Right ventricle myocardium inferior (tissue), 1 donor: Measurements from ENCODE around the gene B3GALT4. TPM values are rescaled to one million over a fixed set of nuclear protein-coding genes. Genes with fewer than 3 reads are reported as not detected.
"Not testable (repeated sequence)": the region's sequence is repeated elsewhere in the genome, so short reads cannot be mapped to it uniquely, and the experiment has no call there.

Source experiments
- ATAC-seq: fragments of 200-7000 bp; cut with Tn5 transposase; one replicate; pipeline ENCODE4 v1.9.1; 2020; ENCODE audit warnings: mild to moderate bottlenecking, moderate library complexity
- DNase-seq: peaks from one replicate; pipeline ENCODE4 v3.0.0; 2021; ENCODE audit errors: missing footprints
- intact Hi-C: fragments of 100-400 bp; cut with DNase I; formaldehyde crosslinking; loops from one replicate; pipeline ENCODE4 v1.11.0; 2022
- total RNA-seq: library from RNA; stranded (reverse); fragmentation: NEBNext Ultra II Directional; extraction: Animal tissue kit (Norgen Biotek cat#: 25700); gene quantifications from one replicate; pipeline ENCODE4 v1.2.1, GENCODE V29; 2021
- donor health status: DM: no; HTN: yes; CAD: no; lungs with severe emphysema.

Gene B3GALT4
- total RNA-seq, 1 donor from 2014 or later, result 8.5 TPM

DNA sequence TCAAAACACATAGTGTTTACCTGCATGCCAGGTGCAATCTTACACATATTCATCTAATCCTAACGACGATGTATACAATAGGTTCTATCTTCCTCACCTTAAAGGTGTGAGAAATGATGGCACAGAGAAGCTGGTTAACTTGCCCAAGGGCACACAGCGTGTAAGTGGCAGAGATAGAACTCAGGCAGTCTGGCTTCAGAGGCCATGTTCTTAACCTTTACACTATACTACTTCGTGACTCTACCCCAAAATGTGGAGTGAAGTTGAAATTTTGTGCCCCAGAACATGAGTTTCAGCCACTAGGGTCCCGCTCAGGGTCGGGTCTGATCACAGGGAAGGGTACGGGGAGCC lies 5.8 kb upstream of the B3GALT4 start:
- intact Hi-C loops, result no loop called here
- no peak for DNase-seq
- ATAC-seq, result no peak

DNA sequence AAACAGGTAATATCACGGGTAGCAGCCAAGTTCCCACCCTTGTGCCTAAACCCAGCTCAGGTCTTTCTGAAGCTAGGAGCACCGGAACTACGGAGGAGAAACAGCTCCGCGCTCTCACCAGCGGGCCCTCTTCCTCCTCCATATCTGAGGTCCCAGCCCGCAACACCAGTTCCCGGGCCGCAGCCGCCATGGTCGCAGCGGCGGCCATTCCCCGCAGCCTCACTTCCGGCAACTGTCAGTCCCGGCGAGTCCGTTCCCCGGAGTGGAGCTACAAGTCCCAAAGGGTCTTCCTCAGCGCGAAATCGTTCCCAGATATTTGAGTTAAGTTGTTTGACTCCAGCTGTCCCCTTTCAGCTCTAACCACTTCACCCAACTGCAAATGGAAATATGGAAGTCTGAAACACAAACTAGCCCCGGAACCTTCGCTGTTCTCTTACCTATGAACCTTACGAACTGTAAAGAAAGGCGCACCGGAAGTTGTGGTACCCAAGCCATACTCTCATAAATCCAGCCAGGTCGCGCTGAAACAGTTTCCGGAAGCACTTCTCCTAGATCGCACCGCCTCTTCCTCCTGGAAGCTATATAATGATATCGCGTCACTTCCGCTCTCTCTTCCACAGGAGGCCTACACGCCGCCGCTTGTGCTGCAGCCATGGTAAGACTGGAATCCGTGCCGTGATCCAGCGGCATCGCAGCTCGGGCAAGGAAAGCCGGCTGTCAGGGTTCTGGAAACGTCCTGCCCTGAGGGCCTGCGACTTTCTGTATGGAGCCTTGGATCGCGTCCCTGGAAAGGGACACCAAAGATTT lies 5.3 kb upstream of the B3GALT4 start, which contains the start of the genes RPS18 and VPS52:
Gene RPS18, plus strand, starts transcription at position 608 of the 807 bp plus-strand sequence. Its CDS starts 45 bp downstream, at position 653.
Gene VPS52, minus strand, starts transcription at position 409 of the 807 bp plus-strand sequence. Its CDS starts 201 bp downstream, at position 208.
- DNase-seq, result peak; percentile 95
- intact Hi-C loops, result loop anchor here (2.0 kb wide), 1 partner anchor 45 kb away; the partner anchor contains the start of gene ZBTB22
- peak; percentile 96 for ATAC-seq

DNA sequence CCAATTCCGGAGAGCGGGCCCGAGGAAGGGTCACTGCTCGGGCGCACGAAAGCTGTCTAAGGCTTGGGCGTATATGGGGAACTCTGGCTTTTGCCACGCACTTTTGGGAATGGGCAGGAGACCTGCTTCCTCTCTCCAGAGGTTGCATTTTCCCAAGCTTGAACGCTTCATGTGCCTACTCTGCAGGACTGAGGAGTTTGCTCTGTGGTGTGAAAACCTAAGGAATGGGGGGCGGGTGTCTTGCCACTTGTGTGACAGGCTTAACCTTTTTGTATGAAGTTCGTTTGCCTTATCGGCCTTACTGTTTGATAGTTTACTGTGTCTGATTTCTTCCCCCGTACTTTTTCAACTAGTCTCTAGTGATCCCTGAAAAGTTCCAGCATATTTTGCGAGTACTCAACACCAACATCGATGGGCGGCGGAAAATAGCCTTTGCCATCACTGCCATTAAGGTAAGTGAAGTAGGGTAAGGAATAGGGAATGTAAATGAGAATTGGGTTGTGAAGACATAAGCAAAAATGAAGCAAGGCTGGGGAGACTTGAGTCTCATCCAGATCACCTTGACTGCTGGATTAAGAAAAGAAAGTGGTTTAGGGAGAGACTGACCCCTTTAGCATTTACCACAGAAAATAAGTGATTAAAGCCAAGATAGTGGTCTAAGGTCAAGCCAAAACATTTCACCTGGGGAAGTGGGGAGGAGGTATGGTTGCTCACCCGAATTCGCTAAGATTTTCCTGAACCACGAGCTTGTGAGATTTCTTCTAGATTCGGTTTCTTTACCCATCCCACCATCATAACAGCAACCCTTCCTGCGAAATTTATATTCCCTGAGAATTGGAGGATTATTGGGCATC lies 4.4 kb upstream of the B3GALT4 start:
- intact Hi-C loops, result loop anchor here (2.0 kb wide), 1 partner anchor 44 kb away; the partner anchor contains the start of gene ZBTB22
- no peak for DNase-seq
- ATAC-seq, result peak; percentile 6

DNA sequence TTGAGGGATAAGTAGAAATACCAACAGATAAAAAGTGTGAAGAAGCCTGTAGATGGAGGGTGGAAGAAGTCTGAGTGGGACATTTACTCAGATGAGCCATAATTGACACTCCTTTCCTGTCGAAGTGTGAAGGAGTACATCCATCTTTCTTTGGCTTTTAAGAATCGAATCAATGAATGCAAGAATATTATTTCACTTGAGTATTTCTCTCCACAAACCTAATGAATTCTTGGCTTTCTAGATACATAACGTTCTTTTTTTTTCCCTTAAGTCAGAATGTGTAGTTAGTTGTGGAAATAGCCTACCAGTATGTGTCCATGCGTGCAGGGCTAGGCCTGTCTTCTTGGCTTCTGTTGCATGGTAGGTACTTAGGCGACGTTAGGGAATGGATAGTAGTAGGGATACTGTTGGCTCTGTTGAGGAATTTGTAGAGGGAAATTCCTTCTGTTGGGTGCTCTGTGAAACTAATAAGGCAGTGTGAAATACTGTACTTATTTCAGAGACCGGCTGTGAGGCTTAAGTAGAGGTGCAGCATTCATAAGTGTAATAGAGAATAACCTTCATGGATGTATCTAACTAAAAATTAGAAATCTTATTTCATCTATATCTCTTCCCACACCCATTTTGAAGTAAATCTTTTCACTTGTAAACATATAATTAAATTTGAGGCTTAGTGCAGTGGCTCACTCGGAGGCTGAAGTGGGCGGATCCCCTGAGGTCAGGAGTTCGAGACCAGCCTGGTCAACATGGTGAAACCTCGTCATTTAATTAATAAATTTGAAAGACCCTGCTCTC lies 3.6 kb upstream of the B3GALT4 start:
- ATAC-seq (no peak), DNase-seq (no peak)
- intact Hi-C loops, result loop anchor here (2.0 kb wide), 1 partner anchor 43 kb away; the partner anchor contains the start of gene ZBTB22

DNA sequence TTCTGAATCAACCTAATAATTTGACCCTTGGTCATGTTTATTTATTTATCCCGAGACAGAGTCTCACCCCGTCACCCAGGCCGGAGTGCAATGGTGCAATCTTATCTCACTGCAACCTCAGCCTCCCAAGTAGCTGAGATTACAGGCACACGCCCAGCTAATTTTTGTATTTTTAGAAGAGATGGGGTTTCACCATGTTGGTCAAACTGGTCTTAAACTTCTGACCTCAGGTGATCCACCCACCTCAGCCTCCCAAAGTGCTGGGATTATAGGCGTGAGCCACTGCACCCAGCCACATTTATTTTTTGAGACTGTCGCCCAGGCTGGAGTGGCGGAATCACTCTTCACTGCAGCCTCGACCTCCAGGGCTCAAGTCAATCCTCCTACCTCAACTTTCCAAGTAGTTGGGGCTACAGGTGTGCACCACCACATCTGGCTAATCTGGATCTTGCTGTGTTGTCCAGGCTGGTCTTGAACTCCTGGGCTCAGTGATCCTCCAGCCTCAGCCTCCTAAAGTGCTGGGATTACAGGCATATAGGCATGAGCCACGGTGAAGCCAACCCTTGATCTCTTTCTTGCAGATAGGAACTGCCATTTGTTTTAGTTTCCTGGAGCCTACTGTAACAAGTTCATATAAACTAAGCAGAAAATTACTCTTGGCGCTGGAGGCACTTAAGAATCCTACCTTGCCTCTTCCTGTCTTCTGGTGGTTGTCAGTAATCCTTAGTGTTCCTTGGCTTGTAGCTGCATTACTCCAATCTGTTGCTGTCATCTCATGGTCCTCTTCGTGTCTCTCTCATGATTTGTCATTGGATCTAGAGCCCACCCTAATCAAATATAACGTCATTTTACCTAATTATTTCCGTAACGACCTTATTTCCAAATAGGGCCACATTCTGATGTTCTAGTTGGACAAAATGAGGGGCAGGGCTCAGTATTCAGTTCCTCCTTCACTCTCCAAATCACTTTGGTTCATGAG lies 2.7 kb upstream of the B3GALT4 start:
- intact Hi-C loops, result loop anchor here (2.0 kb wide), 1 partner anchor 43 kb away; the partner anchor contains the start of gene ZBTB22
- no peak for ATAC-seq
- DNase-seq, result no peak

DNA sequence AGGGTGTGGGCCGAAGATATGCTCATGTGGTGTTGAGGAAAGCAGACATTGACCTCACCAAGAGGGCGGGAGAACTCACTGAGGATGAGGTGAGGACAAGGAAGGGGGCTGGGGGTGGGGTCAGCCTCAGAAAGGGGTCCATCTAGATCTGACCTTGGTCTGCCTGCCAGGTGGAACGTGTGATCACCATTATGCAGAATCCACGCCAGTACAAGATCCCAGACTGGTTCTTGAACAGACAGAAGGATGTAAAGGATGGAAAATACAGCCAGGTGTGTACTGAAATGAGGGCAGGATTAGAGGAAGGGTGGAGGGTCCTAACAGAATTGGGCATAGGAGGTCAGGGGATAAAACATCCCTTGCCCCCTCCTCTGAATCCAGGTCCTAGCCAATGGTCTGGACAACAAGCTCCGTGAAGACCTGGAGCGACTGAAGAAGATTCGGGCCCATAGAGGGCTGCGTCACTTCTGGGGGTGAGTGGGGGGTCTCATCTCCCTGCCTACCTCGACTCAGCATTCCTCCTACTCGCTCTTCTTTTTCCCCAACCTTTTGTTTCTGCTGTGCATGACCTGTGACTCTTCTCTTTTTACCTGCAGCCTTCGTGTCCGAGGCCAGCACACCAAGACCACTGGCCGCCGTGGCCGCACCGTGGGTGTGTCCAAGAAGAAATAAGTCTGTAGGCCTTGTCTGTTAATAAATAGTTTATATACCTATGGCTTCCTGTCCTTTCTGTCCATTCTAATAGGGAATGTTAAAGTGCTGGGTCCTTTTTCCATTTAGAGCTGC lies 935 bp upstream of the B3GALT4 start:
- ATAC-seq, DNase-seq, intact Hi-C loops: not testable (repeated sequence)

DNA sequence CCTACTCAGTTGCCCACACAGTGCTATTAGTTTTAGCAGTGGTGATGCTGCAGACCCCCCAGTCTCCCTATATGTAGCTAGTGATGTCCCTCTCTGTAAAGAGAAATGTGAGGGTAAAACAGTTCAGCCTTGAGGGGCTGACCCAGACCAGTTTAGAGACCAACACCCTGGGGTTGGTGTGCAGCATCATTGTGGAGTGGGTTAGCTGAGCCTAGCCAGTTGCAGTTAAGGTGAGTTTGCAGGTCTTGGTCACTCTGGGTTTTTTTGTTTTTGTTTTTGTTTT lies 401 bp upstream of the B3GALT4 start:
- intact Hi-C loops, result no loop called here
- ATAC-seq, result no peak
- DNase-seq, result peak; percentile 18

DNA sequence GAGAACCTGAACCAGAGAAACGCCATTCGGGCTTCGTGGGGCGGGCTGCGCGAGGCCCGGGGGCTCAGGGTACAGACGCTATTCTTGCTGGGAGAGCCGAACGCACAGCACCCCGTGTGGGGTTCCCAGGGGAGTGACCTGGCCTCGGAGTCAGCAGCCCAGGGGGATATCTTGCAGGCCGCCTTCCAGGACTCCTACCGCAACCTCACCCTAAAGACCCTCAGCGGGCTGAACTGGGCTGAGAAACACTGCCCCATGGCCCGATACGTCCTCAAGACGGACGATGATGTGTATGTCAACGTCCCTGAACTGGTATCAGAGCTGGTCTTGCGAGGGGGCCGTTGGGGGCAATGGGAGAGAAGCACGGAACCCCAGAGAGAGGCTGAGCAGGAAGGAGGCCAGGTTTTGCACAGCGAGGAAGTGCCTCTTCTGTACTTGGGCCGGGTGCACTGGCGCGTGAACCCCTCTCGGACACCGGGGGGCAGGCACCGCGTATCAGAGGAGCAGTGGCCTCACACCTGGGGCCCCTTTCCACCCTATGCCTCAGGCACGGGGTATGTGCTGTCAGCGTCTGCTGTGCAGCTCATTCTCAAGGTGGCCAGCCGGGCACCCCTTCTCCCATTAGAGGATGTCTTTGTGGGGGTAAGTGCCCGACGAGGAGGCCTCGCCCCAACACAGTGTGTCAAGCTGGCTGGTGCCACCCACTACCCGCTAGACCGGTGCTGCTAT lies 904 bp downstream of the B3GALT4 start:
- intact Hi-C loops, result no loop called here
- ATAC-seq (no peak), DNase-seq (peak; percentile 56)

DNA sequence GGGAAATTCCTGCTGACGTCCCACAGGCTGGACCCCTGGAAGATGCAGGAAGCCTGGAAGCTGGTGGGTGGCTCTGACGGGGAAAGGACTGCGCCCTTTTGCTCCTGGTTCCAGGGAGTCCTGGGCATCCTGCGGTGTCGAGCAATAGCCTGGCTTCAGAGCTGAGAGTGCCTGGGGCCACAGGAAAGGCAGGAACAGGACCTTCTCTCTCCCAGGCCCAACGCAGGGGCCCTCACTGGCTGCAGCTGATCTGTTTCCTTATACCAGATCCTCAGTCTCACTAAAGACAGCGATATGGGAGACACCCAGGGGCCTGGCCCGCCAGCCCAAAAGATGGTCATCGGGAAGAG lies 1.4 kb downstream of the B3GALT4 start:
- no peak for DNase-seq
- intact Hi-C loops, result no loop called here
- no peak for ATAC-seq

DNA sequence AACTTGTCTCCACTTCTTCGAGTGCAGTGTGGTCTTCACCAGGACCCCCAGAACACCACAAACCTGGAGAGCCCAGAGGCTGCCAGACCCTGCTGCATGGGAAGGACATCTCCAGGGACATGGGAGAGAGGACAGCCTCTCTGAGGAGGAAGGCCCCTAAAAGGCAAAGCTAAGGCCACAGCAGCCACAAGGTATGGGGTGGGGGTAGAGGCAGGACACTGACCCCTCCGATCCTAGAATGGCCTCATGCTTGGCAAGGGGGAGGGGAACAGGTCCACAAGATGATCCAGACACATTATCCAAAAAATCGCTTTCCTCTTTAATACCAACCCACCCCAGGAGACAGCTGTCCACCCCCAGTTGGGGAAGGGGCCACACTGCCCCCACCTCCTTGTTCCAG lies 1.9 kb downstream of the B3GALT4 start:
- intact Hi-C loops, result no loop called here
- ATAC-seq (no peak), DNase-seq (no peak)

DNA sequence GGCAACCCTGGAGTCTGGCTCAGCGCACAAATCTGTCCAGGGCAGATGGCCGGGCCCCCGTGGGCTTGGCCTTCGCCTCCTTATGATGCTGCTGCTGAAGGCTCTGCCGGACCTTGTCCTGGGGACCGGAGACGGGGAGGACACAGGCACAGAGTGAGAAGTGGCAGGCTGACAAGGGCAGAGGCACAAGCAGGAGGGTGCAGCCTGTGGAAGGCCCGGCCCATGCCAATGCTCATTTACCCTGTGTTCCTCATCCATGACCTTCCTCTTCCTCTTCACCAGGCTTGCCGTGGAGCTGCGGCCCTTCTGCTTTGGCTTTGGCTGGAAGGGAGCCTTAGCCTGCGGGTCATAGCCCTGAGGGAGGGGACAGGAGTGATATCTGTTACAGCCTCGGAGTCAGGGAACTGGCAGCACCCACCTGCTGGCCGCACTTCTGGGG lies 2.4 kb downstream of the B3GALT4 start:
- DNase-seq (no peak), ATAC-seq (no peak)
- intact Hi-C loops, result no loop called here

DNA sequence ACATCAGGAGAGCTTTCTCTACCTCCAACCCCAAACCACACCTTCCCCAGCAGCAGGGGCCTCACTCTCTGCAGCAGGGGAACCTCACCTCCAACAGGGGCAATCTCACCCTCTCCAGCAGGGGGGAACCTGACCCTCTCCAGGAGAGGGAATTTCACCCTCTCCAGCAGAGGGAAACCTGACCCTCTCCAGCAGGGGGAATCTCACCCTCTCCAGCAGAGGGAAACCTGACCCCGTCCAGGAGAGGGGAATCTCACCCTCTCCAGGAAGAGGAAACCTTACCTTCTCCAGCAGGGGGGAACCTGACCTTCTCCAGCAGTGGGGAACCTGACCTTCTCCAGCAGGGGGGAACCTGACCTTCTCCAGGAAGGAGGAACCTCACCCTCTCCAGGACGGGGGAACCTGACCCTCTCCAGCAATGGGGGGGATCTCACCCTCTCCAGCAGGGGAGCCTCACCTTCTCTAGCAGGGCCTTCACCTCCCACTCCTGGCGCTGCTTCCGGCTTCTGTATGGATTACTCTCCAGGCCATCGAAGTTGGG lies 3.1 kb downstream of the B3GALT4 start:
- ATAC-seq, result no peak
- intact Hi-C loops, result loop anchor here (10.0 kb wide), 1 partner anchor 135 kb away; the partner anchor contains the start of genes CUTA and PHF1

DNA sequence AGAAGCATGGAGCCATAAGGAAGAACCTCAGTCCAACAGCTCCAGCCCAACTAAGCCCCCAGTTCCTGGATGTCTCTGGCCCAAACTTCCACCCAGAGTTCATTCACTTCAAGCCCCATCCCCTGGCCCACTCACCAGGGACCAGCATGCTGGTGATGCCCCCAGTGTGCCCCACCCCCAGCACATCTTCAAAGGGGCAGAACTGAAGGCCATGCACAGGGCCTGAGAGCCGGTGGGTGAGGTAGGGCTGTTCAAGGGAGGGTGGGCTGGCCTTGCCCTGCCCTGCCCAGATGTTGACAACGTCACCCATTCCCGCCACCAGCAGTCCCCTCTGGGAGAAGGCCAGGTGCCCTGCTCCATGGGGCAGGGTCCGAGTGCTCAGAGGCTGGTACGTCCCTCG lies 3.6 kb downstream of the B3GALT4 start:
- ATAC-seq (no peak), DNase-seq (peak; percentile 56)
- intact Hi-C loops, result loop anchor here (10.0 kb wide), 1 partner anchor 134 kb away; the partner anchor contains the start of genes CUTA and PHF1

More for the DNA sequence above, 3.1 kb downstream of the B3GALT4 start:
- no peak for DNase-seq

DNA sequence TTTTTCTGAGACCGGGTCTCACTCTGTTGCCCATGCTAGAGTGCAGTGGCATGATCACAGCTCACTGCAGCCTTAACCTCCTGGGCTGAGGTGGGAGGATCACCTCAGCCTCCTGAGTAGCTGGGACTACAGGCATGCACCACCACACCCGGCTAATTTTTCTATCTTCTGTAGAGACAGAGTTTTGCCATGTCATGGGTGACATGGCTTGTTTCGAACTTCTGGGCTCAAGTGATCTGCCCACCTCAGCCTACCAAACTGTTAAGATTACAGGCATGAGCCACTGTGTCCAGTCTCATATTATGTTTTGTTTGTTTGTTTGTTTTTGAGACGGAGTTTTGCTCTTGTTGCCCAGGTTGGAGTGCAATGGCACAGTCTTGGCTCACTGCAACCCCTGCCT lies 8.3 kb downstream of the B3GALT4 start:
- intact Hi-C loops, result loop anchor here (10.0 kb wide), 1 partner anchor 130 kb away; the partner anchor contains the start of genes CUTA and PHF1
- not testable (repeated sequence) for ATAC-seq, DNase-seq

DNA sequence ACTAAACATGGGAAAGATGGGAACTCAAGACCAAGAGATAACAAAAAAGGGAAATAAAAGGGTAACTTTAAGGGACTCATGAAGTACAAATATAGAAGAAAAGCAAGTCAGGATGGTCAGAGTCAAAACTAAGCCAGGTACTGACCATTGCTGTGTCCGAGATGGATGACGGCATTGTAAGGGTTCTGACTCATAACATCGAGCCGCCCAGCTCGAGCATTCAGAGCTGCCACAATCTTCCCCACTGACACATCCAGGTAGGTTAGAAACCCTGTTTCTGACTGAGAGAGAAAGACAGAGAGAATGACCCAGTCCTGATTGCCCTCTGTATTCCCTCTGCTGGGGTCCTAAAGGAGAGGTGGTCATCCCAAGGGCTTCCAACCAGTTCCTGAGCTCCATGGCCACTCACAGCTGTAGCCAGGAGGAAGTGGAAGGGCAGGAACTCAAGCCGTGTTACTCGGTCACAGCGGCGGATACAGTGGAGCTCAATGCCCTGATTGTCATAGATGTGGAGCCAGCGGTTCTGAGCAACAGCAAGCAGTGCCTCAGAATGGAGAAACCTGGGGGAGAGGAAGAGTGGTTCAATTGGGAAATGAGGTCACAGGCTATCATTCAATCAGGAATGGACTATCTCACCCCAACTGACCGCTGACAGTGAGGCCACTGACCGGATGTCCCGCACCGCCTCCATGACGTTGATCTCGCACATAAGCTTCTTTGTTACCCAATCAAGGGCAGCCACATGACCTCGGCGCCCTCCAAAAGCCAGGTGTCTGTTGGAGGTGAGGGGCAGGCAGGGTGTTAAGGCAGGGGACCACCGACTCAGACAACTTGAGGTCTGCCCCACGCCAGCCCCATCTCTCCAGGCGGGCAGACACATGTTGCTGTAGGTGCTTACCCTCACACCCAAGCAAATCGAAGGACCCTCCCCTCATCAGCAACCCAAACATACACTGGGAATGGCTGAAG lies 10.3 kb downstream of the B3GALT4 start:
- ATAC-seq (no peak), DNase-seq (no peak)
- intact Hi-C loops, result loop anchor here (10.0 kb wide), 1 partner anchor 128 kb away; the partner anchor contains the start of genes CUTA and PHF1
